Measurements from ENCODE around the gene SLC30A7. TPM values are rescaled to one million over a fixed set of nuclear protein-coding genes. Genes with fewer than 3 reads are reported as not detected.
A peak's percentile ranks its signal among the peaks of the same experiment; 100 is the strongest.

The SLC30A7 gene
- total and polyA plus RNA-seq, 2 of the 13 experiments (the other 11 are each of a cell fraction or from before 2014, with no cell fraction given): 8.3 to 40.8 TPM

DNA sequence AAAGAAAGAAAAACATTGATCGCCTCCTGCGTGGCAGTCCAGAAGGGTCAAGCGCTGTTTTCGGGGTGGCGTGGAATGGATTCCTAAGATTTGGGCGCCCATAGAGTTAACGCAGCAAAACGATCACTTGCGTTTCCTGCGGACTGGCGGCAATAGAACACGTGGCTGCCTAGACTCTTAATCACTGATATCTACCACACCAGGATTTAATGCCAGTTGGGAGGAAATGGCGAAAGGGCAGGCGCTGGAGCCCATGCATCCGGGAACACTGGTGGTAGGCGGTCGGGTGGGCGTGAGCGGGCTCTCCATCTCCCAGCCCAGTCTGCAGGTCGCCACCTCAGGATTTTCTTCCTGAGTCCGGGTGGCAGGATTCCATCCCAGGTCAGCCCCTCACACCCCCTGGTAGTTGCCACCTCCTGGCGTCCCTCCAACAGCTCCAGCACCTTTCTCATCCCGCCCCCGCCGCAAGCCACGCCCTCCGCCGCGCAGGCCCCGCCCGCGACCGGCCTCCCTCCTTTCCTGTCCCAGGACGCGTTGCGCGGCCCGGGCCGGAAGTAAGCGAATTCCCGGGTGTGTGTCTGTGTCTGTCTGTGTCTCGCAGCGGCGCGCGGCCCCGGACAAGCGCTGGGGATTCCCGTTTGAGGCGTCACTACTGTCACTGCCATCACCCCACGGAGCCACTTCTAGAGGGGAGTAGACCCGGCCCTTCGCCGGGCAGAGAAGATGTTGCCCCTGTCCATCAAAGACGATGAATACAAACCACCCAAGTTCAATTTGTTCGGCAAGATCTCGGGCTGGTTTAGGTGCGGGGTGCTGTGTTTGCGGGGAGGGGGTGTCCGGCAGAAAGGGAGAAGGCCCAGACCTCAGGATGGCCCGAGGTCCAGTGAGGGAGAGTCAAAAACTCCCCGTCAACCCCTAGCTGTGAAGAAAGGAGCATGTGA is at the start of gene SLC30A7 (continued):
- TF ChIP-seq, protein P1, sequence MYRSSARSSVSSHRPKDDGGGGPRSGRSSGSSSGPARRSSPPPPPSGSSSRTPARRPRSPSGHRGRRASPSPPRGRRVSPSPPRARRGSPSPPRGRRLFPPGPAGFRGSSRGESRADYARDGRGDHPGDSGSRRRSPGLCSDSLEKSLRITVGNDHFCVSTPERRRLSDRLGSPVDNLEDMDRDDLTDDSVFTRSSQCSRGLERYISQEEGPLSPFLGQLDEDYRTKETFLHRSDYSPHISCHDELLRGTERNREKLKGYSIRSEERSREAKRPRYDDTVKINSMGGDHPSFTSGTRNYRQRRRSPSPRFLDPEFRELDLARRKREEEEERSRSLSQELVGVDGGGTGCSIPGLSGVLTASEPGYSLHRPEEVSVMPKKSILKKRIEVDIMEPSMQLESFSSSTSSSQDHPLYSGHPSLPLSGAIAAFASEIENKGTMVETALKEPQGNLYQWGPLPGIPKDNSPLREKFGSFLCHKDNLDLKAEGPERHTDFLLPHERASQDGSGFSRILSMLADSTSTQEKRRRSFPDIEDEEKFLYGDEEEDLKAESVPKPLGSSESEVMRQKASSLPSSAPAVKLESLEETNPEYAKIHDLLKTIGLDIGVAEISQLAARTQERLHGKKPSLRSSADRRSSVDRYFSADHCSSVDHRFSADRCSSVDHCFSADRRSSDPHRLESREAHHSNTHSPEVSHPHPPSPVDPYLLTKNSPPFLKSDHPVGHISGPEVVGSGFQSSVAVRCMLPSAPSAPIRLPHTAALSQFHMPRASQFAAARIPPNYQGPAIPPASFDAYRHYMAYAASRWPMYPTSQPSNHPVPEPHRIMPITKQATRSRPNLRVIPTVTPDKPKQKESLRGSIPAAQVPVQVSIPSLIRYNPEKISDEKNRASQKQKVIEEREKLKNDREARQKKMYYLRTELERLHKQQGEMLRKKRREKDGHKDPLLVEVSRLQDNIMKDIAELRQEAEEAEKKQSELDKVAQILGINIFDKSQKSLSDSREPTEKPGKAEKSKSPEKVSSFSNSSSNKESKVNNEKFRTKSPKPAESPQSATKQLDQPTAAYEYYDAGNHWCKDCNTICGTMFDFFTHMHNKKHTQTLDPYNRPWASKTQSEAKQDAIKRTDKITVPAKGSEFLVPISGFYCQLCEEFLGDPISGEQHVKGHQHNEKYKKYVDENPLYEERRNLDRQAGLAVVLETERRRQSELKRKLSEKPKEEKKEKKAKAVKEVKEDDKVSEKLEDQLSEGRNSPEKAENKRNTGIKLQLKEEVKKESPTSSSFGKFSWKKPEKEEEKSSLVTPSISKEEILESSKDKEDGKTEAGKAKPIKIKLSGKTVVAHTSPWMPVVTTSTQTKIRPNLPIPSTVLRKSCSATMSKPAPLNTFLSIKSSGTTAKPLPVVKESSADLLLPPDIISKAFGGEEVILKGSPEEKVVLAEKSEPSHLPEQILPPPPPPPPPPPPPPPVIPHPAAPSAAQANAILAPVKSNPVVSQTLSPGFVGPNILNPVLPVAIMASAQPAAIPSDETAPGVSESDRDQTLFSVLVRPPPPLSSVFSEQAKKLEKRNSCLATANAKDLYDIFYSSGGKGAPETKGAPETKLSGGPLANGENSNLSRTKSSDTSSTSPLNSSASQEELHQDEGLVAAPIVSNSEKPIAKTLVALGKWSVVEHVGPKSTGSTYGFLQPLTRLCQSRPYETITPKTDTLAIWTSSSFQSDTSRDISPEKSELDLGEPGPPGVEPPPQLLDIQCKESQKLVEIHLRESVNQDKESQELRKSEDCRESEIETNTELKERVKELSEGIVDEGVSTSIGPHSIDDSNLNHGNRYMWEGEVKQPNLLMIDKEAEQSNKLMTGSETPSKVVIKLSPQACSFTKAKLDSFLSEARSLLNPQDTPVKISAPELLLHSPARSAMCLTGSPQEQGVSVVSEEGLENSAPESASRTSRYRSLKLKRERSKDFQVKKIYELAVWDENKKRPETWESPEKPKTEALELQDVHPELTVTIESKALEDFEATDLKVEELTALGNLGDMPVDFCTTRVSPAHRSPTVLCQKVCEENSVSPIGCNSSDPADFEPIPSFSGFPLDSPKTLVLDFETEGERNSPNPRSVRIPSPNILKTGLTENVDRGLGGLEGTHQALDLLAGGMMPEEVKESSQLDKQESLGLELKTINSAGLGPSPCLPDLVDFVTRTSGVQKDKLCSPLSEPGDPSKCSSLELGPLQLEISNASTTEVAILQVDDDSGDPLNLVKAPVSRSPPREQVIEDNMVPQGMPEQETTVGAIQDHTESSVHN (CRISPR knock-in tag; IDR thresholded peaks at IDR 0.05): no peak
- TF ChIP-seq HOXA5 (CRISPR knock-in tag; IDR thresholded peaks at IDR 0.05) (0 out of 2 replicates have a peak, but pooled peaks have one; percentile 16), RNF2 (conservative IDR thresholded peaks at IDR 0.05; ENCODE audit: low read depth) (no peak), HDAC2 (CRISPR knock-in tag; IDR thresholded peaks at IDR 0.05) (0 out of 2 replicates have a peak, but pooled peaks have one; percentile 23), ZNF556 (CRISPR knock-in tag; IDR thresholded peaks at IDR 0.05; ENCODE audit: borderline replicate concordance) (no peak), KLF11 (CRISPR knock-in tag; IDR thresholded peaks at IDR 0.05) (no peak), CBX1 (IDR thresholded peaks at IDR 0.05; ENCODE audit: low read depth) (no peak), RAD21 (CRISPR knock-in tag; IDR thresholded peaks at IDR 0.05) (no peak), IKZF4 (CRISPR knock-in tag; IDR thresholded peaks at IDR 0.05; ENCODE audit: borderline replicate concordance, low read depth, not compliant biosample characterization) (no peak), ZSCAN31 (CRISPR knock-in tag; IDR thresholded peaks at IDR 0.05; ENCODE audit: low read depth) (peak; percentile 38; the same call in 1 of the 2 replicates), NPAS2 (CRISPR knock-in tag; IDR thresholded peaks at IDR 0.05; ENCODE audit: borderline replicate concordance) (no peak), ZNF383 (CRISPR knock-in tag; IDR thresholded peaks at IDR 0.05; ENCODE audit: borderline replicate concordance) (no peak), IKZF1 (IDR thresholded peaks at IDR 0.05) (no peak), KAT7 (CRISPR knock-in tag; IDR thresholded peaks at IDR 0.05; ENCODE audit: borderline replicate concordance) (peak; percentile 70; the same call in 1 of the 2 replicates), SNAPC2 (CRISPR knock-in tag; IDR thresholded peaks at IDR 0.05) (no peak)
- TF ChIP-seq, protein P2, sequence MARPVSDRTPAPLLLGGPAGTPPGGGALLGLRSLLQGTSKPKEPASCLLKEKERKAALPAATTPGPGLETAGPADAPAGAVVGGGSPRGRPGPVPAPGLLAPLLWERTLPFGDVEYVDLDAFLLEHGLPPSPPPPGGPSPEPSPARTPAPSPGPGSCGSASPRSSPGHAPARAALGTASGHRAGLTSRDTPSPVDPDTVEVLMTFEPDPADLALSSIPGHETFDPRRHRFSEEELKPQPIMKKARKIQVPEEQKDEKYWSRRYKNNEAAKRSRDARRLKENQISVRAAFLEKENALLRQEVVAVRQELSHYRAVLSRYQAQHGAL (CRISPR knock-in tag; IDR thresholded peaks at IDR 0.05; ENCODE audit: not compliant biosample characterization): no peak
- TF ChIP-seq, protein P3, sequence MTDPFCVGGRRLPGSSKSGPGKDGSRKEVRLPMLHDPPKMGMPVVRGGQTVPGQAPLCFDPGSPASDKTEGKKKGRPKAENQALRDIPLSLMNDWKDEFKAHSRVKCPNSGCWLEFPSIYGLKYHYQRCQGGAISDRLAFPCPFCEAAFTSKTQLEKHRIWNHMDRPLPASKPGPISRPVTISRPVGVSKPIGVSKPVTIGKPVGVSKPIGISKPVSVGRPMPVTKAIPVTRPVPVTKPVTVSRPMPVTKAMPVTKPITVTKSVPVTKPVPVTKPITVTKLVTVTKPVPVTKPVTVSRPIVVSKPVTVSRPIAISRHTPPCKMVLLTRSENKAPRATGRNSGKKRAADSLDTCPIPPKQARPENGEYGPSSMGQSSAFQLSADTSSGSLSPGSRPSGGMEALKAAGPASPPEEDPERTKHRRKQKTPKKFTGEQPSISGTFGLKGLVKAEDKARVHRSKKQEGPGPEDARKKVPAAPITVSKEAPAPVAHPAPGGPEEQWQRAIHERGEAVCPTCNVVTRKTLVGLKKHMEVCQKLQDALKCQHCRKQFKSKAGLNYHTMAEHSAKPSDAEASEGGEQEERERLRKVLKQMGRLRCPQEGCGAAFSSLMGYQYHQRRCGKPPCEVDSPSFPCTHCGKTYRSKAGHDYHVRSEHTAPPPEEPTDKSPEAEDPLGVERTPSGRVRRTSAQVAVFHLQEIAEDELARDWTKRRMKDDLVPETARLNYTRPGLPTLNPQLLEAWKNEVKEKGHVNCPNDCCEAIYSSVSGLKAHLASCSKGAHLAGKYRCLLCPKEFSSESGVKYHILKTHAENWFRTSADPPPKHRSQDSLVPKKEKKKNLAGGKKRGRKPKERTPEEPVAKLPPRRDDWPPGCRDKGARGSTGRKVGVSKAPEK (CRISPR knock-in tag; IDR thresholded peaks at IDR 0.05; ENCODE audit: borderline replicate concordance): no peak
